Left ventricle myocardium inferior (tissue), 1 donor: ENCODE results near the gene RAPGEF1. TPM values are rescaled to one million over a fixed set of nuclear protein-coding genes. Genes with fewer than 3 reads are reported as not detected.
A peak's percentile ranks its signal among the peaks of the same experiment; 100 is the strongest.

Experiments
- DNase-seq: peaks from one replicate; pipeline ENCODE4 v3.0.0-alpha.2; 2020
- H3K27ac ChIP-seq: fragments of 200-600 bp; replicated peaks from 2 replicates; pipeline ENCODE4 v1.8.0; 2021
- H3K27me3 ChIP-seq: fragments of 200-600 bp; 2 replicates; pipeline ENCODE4 v1.8.0; 2021; ENCODE audit warnings: low read depth
- H3K36me3 ChIP-seq: fragments of 200-600 bp; 2 replicates; pipeline ENCODE4 v1.8.0; 2021
- H3K4me1 ChIP-seq: fragments of 200-600 bp; 2 replicates; pipeline ENCODE4 v1.8.0; 2021
- H3K4me3 ChIP-seq: fragments of 200-600 bp; 2 replicates; pipeline ENCODE4 v1.8.0; 2021; ENCODE audit warnings: mild to moderate bottlenecking, moderate library complexity
- H3K9me3 ChIP-seq: fragments of 200-600 bp; replicated peaks from 2 replicates; pipeline ENCODE4 v1.8.0; 2021
- intact Hi-C: fragments of 100-400 bp; cut with micrococcal nuclease; formaldehyde crosslinking; loops from one replicate; pipeline ENCODE4 v1.11.0; 2022
- total RNA-seq: library from RNA; stranded (reverse); fragmentation: NEBNext Ultra II Directional; extraction: Animal tissue kit (Norgen Biotek cat#: 25700); gene quantifications from one replicate; pipeline ENCODE4 v1.2.1, GENCODE V29; 2021
- TF ChIP-seq, protein P1 (sequence below): fragments of 200-600 bp; IDR thresholded peaks from 2 replicates; pipeline ENCODE4 v1.8.0; 2021; ENCODE audit warnings: antibody characterized with exemption, mild to moderate bottlenecking, borderline replicate concordance
- donor health status: DM: no; HTN: yes; CAD: no; lungs with severe emphysema.

RAPGEF1 gene
- total RNA-seq, 1 donor from 2014 or later, result 95.9 TPM

DNA sequence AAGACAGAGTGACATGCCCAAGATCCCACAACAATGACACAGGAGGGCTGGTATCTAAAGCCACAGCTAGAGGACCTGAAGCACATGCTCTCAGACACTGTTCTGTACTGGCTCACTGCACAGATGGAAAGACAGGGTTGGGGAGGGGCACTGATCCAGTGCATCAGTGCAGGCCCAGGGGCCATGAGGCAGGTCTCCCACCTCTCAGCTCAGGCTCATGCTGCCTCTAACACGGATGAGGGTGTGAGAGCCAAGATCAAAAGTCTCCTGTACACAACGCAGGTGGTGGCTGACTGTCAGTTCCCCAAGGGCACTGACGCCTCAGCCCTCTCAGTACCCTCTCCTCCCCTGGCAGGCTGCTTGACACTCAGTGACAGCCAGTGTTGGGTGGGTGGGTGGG, 10.9 kb downstream of the RAPGEF1 start:
- H3K4me3 ChIP-seq, result no peak overlapping the region
- no peaks in the 10 kb centered on the region for H3K36me3 ChIP-seq
- H3K27ac ChIP-seq, result peak overlapping the region; percentile 41
- H3K27me3 ChIP-seq, result no peaks in the 10 kb centered on the region
- intact Hi-C loops, result no loop called here
- TF ChIP-seq, protein P1, sequence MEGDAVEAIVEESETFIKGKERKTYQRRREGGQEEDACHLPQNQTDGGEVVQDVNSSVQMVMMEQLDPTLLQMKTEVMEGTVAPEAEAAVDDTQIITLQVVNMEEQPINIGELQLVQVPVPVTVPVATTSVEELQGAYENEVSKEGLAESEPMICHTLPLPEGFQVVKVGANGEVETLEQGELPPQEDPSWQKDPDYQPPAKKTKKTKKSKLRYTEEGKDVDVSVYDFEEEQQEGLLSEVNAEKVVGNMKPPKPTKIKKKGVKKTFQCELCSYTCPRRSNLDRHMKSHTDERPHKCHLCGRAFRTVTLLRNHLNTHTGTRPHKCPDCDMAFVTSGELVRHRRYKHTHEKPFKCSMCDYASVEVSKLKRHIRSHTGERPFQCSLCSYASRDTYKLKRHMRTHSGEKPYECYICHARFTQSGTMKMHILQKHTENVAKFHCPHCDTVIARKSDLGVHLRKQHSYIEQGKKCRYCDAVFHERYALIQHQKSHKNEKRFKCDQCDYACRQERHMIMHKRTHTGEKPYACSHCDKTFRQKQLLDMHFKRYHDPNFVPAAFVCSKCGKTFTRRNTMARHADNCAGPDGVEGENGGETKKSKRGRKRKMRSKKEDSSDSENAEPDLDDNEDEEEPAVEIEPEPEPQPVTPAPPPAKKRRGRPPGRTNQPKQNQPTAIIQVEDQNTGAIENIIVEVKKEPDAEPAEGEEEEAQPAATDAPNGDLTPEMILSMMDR, result no peak
- no peak for DNase-seq
- no peaks in the 10 kb centered on the region for H3K9me3 ChIP-seq
- peaks cover 100% of the 10 kb centered on the region for H3K4me1 ChIP-seq

DNA sequence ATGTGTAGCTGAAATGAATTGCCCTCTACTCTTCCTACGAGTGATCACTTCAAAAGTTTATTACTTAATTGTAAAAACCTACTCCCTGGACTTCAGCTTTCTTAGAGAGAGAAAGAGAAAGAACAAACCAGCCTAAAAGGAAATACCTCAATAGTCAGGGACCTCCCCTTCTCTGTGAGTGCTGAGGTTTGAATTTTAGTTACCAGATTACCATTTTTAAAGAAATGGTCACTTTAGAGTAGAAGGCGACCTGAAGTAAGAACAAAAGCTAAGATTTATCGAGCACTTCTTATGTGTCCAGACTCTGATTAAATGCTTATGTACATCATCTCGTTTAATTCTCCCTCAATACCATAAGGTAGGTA, 11.3 kb downstream of the RAPGEF1 start:
- no peak for DNase-seq
- Histone ChIP-seq H3K4me1 (peaks cover 100% of the 10 kb centered on the region), H3K4me3 (no peak overlapping the region), H3K27ac (peak overlapping the region; percentile 41), H3K9me3 (no peaks in the 10 kb centered on the region), H3K27me3 (no peaks in the 10 kb centered on the region), H3K36me3 (no peaks in the 10 kb centered on the region)
- intact Hi-C loops, result no loop called here
- TF ChIP-seq, protein P1, result no peak

DNA sequence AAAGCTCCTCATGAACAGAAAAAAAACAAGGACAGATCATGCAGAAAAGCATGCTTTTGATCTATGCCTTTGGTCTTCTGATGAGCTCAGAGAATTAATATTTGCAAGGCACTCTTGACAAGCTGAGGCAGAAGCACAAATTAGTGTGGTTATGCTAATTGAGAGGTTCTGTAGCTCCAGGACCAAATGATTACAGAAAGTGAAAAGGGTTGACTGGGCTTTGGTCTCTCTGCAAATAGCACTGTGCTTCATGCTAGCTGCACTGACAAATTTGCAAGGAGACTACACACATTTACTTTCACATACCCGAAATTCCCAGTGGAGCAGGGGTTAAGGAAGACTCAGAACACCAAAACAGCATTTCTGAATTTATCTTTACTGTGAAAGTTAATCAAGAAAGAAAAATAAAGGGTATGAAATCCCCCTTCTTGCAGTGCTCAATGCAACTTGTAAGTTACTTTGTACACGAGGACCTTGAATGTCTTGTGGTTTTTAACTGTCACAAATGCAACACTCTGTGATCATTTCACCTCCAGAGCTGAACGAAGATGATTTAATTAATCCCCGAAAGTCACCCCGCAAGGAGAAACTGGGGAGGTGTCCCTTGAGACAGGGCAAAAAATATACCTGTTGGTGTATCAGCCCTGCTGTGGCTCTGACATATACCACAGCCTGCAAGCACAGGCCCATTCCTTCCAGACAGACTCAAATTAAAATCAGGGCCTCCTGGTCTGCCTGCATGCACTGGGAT, 11.9 kb downstream of the RAPGEF1 start:
- intact Hi-C loops, result no loop called here
- TF ChIP-seq, protein P1, result no peak
- Histone ChIP-seq H3K4me1 (peaks cover 100% of the 10 kb centered on the region), H3K36me3 (no peaks in the 10 kb centered on the region), H3K27me3 (no peaks in the 10 kb centered on the region), H3K27ac (peak overlapping the region; percentile 41), H3K4me3 (no peak overlapping the region), H3K9me3 (no peaks in the 10 kb centered on the region)
- no peak for DNase-seq

DNA sequence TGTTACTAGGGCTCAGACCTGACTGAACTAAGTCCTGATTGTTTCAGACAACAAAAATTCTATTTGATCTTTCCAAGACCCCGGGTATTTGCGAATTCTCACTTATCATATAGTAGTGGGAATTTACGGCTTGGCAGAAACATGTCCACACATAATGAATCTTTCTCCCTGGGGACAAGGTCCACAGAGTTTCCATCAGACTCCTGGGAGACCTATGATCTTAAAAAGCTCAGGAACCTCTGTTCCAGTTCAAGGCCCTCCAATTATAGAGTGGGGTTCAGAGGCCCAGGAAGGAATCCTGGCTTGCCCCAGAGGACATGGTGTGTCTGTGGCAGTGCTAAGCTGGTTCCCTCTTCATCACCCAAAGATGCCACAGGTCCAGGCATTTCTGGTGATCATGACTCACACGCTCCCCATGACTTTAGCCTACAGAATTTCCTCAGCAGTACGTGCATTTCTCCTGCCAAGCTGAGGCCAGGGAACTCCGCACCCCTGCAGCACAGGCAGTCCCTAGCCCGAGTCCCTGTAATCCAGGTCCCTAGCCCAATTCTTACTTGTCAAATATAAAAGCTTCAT, 12.6 kb downstream of the RAPGEF1 start:
- H3K27me3 ChIP-seq, result no peaks in the 10 kb centered on the region
- intact Hi-C loops, result no loop called here
- peaks cover 100% of the 10 kb centered on the region for H3K4me1 ChIP-seq

DNA sequence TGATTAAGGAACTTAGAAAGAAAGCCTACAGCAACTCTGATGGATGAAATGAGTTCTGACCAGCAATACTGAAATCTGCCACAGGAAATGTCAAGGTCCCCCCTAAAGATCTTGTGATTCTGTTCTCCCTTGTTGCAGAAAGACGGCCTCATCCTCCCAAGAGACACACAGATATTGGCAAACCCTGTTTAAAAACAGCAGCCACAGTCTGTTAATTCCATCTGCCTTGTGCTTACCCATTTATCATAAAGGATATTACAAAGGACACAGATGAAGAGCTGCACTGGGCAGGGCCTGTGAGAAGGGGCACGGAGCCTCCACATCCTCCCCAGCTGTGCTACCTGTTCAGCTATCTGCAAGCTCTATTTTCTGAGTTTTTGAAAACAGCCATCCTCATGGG, 15.2 kb downstream of the RAPGEF1 start:
- Histone ChIP-seq H3K27ac (peak overlapping the region; percentile 8), H3K4me1 (peaks cover 99% of the 10 kb centered on the region), H3K27me3 (no peaks in the 10 kb centered on the region), H3K9me3 (no peaks in the 10 kb centered on the region), H3K4me3 (no peak overlapping the region), H3K36me3 (peaks cover 4% of the 10 kb centered on the region)
- DNase-seq, result no peak
- intact Hi-C loops, result no loop called here
- TF ChIP-seq, protein P1, result no peak

More for the DNA sequence above, 12.6 kb downstream of the RAPGEF1 start:
- TF ChIP-seq, protein P1, result no peak
- Histone ChIP-seq H3K9me3 (no peaks in the 10 kb centered on the region), H3K27ac (peak overlapping the region; percentile 41), H3K36me3 (no peaks in the 10 kb centered on the region), H3K4me3 (no peak overlapping the region)
- DNase-seq, result no peak
